Naive thymus-derived CD8-positive, alpha-beta T cell (primary cell): Measurements from ENCODE around the gene NHLRC2. TPM values are rescaled to one million over a fixed set of nuclear protein-coding genes. Genes with fewer than 3 reads are reported as not detected.
"Not testable (repeated sequence)": the region's sequence is repeated elsewhere in the genome, so short reads cannot be mapped to it uniquely, and the experiment has no call there.

ENCODE experiments used
- ATAC-seq, 2 donors: fragments of 150-1000 bp; cut with Tn5 transposase in 1 of 2; sonication (Bioruptor Pico), chemical (Tn5 transposase) in 1 of 2; 1 replicate in 1 of 2; 2 replicates in 1 of 2; pipeline ENCODE4 v1.10.0; 2021; ENCODE audit warnings: mild to moderate bottlenecking in 2 of 2, moderate library complexity in 2 of 2
- POLR2A ChIA-PET: fragments of 350-600 bp; sonication (Branson Sonifier 250); formaldehyde crosslinking; loops from one replicate; lab custom pipeline; 2021; ENCODE audit warnings: antibody characterized with exemption; lab: Charles Lee
- DNase-seq, 10 donors: peaks; one replicate each; pipeline versions ENCODE4 v3.0.0 to v3.0.0-alpha.2; 2020 to 2022
- H3K27ac Mint-ChIP-seq, 10 donors: one replicate each; pipeline ENCODE4 v1.8.0; 2020 to 2022; ENCODE audit warnings: mild to moderate bottlenecking in 10 of 10, mixed read lengths in 10 of 10, moderate library complexity in 4 of 10, inconsistent platforms in 1 of 10
- H3K27me3 Mint-ChIP-seq, 5 donors: one replicate each; pipeline ENCODE4 v1.8.0; 2021 to 2022; ENCODE audit warnings: mixed read lengths in 5 of 5
- H3K36me3 Mint-ChIP-seq, 3 donors: one replicate each; pipeline ENCODE4 v1.8.0; 2020 to 2022; ENCODE audit warnings: mixed read lengths in 3 of 3, mild to moderate bottlenecking in 2 of 3, inconsistent platforms in 1 of 3
- H3K4me1 Mint-ChIP-seq, 4 donors: one replicate each; pipeline ENCODE4 v1.8.0; 2021 to 2022; ENCODE audit warnings: mixed read lengths in 4 of 4
- H3K4me3 Mint-ChIP-seq, 10 donors: one replicate each; pipeline ENCODE4 v1.8.0; 2020 to 2022; ENCODE audit warnings: mild to moderate bottlenecking in 10 of 10, mixed read lengths in 10 of 10, moderate library complexity in 6 of 10, inconsistent platforms in 1 of 10
- H3K9me3 Mint-ChIP-seq, 9 donors: one replicate each; pipeline ENCODE4 v1.8.0; 2020 to 2022; ENCODE audit warnings: mixed read lengths in 9 of 9, mild to moderate bottlenecking in 3 of 9, inconsistent platforms in 1 of 9, moderate library complexity in 1 of 9
- polyA plus RNA-seq, 3 donors: library from polyadenylated mRNA; unstranded; fragments of 300-500 nt; fragmentation: Illumina TruSeq; gene quantifications; one replicate each; pipeline ENCODE4 v1.2.3, GENCODE V29; 2021
- total RNA-seq, 8 experiments: library from RNA in 2 of 8; stranded (reverse) in 2 of 8; gene quantifications; one replicate each; pipeline ENCODE4 v1.2.3 and lab custom pipeline; 2021 to 2026

The NHLRC2 gene
- total and polyA plus RNA-seq, 5 experiments from 2014 or later = 3.4 to 25.4 (median 7.8) TPM

- ATAC-seq = no peak
These were observed 78.4 kb downstream of the NHLRC2 start for GRCh38 chr10:113932854-113933253.

GRCh38 chr10:113933894-113934532 lies 79.6 kb downstream of the NHLRC2 start:
- Mint-ChIP-seq H3K4me1 (no peaks in the 10 kb centered on the region), H3K4me3 (no peak overlapping the region), H3K27ac (peak overlapping the region in 1 of 10 donors; percentile 76), H3K9me3 (no peaks in the 10 kb centered on the region), H3K36me3 (no peaks in the 10 kb centered on the region), H3K27me3 (peaks cover 3 to 19% (median 12%) of the 10 kb centered on the region in 5 donors)
- ATAC-seq (no peak), DNase-seq (no peak)
- POLR2A ChIA-PET = no interaction called here

More at GRCh38 chr10:113932854-113933253, 78.4 kb downstream of the NHLRC2 start:
- Mint-ChIP-seq H3K27ac (no peak overlapping the region), H3K9me3 (no peaks in the 10 kb centered on the region), H3K4me1 (no peaks in the 10 kb centered on the region), H3K27me3 (peaks cover 3 to 9% (median 5%) of the 10 kb centered on the region in 5 donors), H3K36me3 (no peaks in the 10 kb centered on the region), H3K4me3 (no peak overlapping the region)
- POLR2A ChIA-PET = no interaction called here
- DNase-seq = no peak

GRCh38 chr10:113937258-113937657 lies 82.8 kb downstream of the NHLRC2 start:
- H3K27ac Mint-ChIP-seq = no peak overlapping the region
- POLR2A ChIA-PET = no interaction called here
- H3K4me3 Mint-ChIP-seq = no peak overlapping the region
- H3K4me1 Mint-ChIP-seq = no peaks in the 10 kb centered on the region
- DNase-seq (no peak), ATAC-seq (no peak)
- H3K9me3 Mint-ChIP-seq = no peaks in the 10 kb centered on the region
- peaks cover 2 to 42% (median 11%) of the 10 kb centered on the region in 5 donors for H3K27me3 Mint-ChIP-seq
- H3K36me3 Mint-ChIP-seq = no peaks in the 10 kb centered on the region

- no peaks in the 10 kb centered on the region for H3K9me3 Mint-ChIP-seq
- H3K36me3 Mint-ChIP-seq = no peaks in the 10 kb centered on the region
- no peak overlapping the region for H3K27ac Mint-ChIP-seq
- no peak for ATAC-seq
- no peak for DNase-seq
- H3K27me3 Mint-ChIP-seq = peaks cover 2 to 42% (median 11%) of the 10 kb centered on the region in 5 donors
- H3K4me1 Mint-ChIP-seq = no peaks in the 10 kb centered on the region
- no peak overlapping the region for H3K4me3 Mint-ChIP-seq
- POLR2A ChIA-PET = no interaction called here
These were observed 83.3 kb downstream of the NHLRC2 start for GRCh38 chr10:113937756-113938155.

- peaks cover 2 to 46% (median 11%) of the 10 kb centered on the region in 5 donors for H3K27me3 Mint-ChIP-seq
- no peaks in the 10 kb centered on the region for H3K36me3 Mint-ChIP-seq
- no peak overlapping the region for H3K27ac Mint-ChIP-seq
- H3K4me1 Mint-ChIP-seq = no peaks in the 10 kb centered on the region
- DNase-seq (no peak), ATAC-seq (no peak)
- H3K4me3 Mint-ChIP-seq = no peak overlapping the region
- POLR2A ChIA-PET = no interaction called here
- H3K9me3 Mint-ChIP-seq = no peaks in the 10 kb centered on the region
These were observed 84.9 kb downstream of the NHLRC2 start for GRCh38 chr10:113939212-113939860.

GRCh38 chr10:113941140-113941539 lies 86.7 kb downstream of the NHLRC2 start:
- H3K36me3 Mint-ChIP-seq = no peaks in the 10 kb centered on the region
- DNase-seq = no peak

GRCh38 chr10:113943196-113943595 lies 88.7 kb downstream of the NHLRC2 start:
- H3K4me1 Mint-ChIP-seq, DNase-seq, H3K4me3 Mint-ChIP-seq, H3K27ac Mint-ChIP-seq, H3K36me3 Mint-ChIP-seq, POLR2A ChIA-PET, ATAC-seq, H3K9me3 Mint-ChIP-seq: not testable (repeated sequence)
- H3K27me3 Mint-ChIP-seq = peaks cover 2 to 56% (median 10%) of the 10 kb centered on the region in 5 donors

More at GRCh38 chr10:113941140-113941539, 86.7 kb downstream of the NHLRC2 start:
- POLR2A ChIA-PET = no interaction called here
- Mint-ChIP-seq H3K4me3 (no peak overlapping the region), H3K27ac (no peak overlapping the region), H3K4me1 (no peaks in the 10 kb centered on the region), H3K9me3 (no peaks in the 10 kb centered on the region), H3K27me3 (peaks cover 2 to 60% (median 11%) of the 10 kb centered on the region in 5 donors)
- ATAC-seq = no peak

GRCh38 chr10:113945075-113945686 lies 90.7 kb downstream of the NHLRC2 start:
- Mint-ChIP-seq H3K27me3 (peaks cover 2 to 37% (median 7%) of the 10 kb centered on the region in 5 donors), H3K27ac (no peak overlapping the region), H3K4me1 (peaks cover 0 to 4% (median 0%) of the 10 kb centered on the region in 4 donors), H3K36me3 (no peaks in the 10 kb centered on the region), H3K9me3 (no peaks in the 10 kb centered on the region), H3K4me3 (no peak overlapping the region)
- POLR2A ChIA-PET = no interaction called here
- DNase-seq (no peak), ATAC-seq (no peak)

- no peak for ATAC-seq
- peaks cover 2 to 32% (median 10%) of the 10 kb centered on the region in 5 donors for H3K27me3 Mint-ChIP-seq
- no peak overlapping the region for H3K4me3 Mint-ChIP-seq
- POLR2A ChIA-PET = no interaction called here
- peaks cover 0 to 2% (median 0%) of the 10 kb centered on the region in 9 donors for H3K9me3 Mint-ChIP-seq
- DNase-seq = no peak
- peaks cover 0 to 4% (median 0%) of the 10 kb centered on the region in 4 donors for H3K4me1 Mint-ChIP-seq
- H3K27ac Mint-ChIP-seq = no peak overlapping the region
- H3K36me3 Mint-ChIP-seq = no peaks in the 10 kb centered on the region
These were observed 91.2 kb downstream of the NHLRC2 start for GRCh38 chr10:113945687-113946085.

- ATAC-seq = no peak
- POLR2A ChIA-PET = no interaction called here
These were observed 93.0 kb downstream of the NHLRC2 start for GRCh38 chr10:113947184-113948041.

GRCh38 chr10:113948048-113948447 lies 93.6 kb downstream of the NHLRC2 start:
- DNase-seq (no peak), ATAC-seq (no peak)
- Mint-ChIP-seq H3K27me3 (peaks cover 0 to 18% (median 4%) of the 10 kb centered on the region in 5 donors), H3K4me1 (peaks cover 0 to 4% (median 0%) of the 10 kb centered on the region in 4 donors), H3K27ac (peak overlapping the region in 1 of 10 donors; percentile 50), H3K4me3 (no peak overlapping the region), H3K9me3 (peaks cover 0 to 3% (median 0%) of the 10 kb centered on the region in 9 donors), H3K36me3 (no peaks in the 10 kb centered on the region)
- POLR2A ChIA-PET = interaction anchor here (0.6 kb wide), 1 partner anchor 291 kb away, joined by 3 read pairs; the partner anchor contains the start of gene VWA2

More at GRCh38 chr10:113947184-113948041, 93.0 kb downstream of the NHLRC2 start:
- DNase-seq = no peak
- Mint-ChIP-seq H3K4me3 (no peak overlapping the region), H3K27ac (peak overlapping the region in 1 of 10 donors; percentile 50), H3K4me1 (peaks cover 0 to 4% (median 0%) of the 10 kb centered on the region in 4 donors), H3K9me3 (peaks cover 0 to 3% (median 0%) of the 10 kb centered on the region in 9 donors), H3K27me3 (peaks cover 0 to 18% (median 4%) of the 10 kb centered on the region in 5 donors), H3K36me3 (no peaks in the 10 kb centered on the region)

GRCh38 chr10:113950268-113950667 lies 95.8 kb downstream of the NHLRC2 start:
- POLR2A ChIA-PET = no interaction called here
- H3K27me3 Mint-ChIP-seq = peaks cover 0 to 12% (median 7%) of the 10 kb centered on the region in 5 donors
- H3K36me3 Mint-ChIP-seq = peaks cover 0 to 6% (median 5%) of the 10 kb centered on the region in 3 donors
- peaks cover 0 to 5% (median 0%) of the 10 kb centered on the region in 9 donors for H3K9me3 Mint-ChIP-seq
- no peak overlapping the region for H3K4me3 Mint-ChIP-seq
- H3K4me1 Mint-ChIP-seq = peaks cover 0 to 4% (median 0%) of the 10 kb centered on the region in 4 donors
- no peak overlapping the region for H3K27ac Mint-ChIP-seq
- DNase-seq (no peak), ATAC-seq (no peak)
